SU-DHL-6 (cell line): Measurements from ENCODE around the gene SLC39A9.

Source experiments
- H2AFZ ChIP-seq: fragments of 200-600 bp; sonication (generic); 2 replicates; pipeline ENCODE4 v1.6.1; 2014; ENCODE audit warnings: low read depth, mild to moderate bottlenecking, moderate library complexity, mixed read lengths, antibody characterized with exemption, low read length; ENCODE audit not compliant: severe bottlenecking
- H3F3A ChIP-seq: fragments of 200-600 bp; shearing (Covaris generic); 2 replicates; pipeline ENCODE4 v1.6.0; 2016; ENCODE audit warnings: antibody characterized with exemption, mild to moderate bottlenecking; ENCODE audit not compliant: insufficient read depth
- H3K27ac ChIP-seq: fragments of 200-600 bp; sonication (generic); 2 replicates; pipeline ENCODE4 v1.5.1; 2016; ENCODE audit warnings: low read depth, mild to moderate bottlenecking, low read length, moderate library complexity, mixed read lengths
- H3K27me3 ChIP-seq: fragments of 200-600 bp; sonication (generic), shearing (Covaris generic); 2 replicates; pipeline ENCODE4 v1.6.0; 2014; ENCODE audit warnings: mild to moderate bottlenecking, low read length
- H3K36me3 ChIP-seq: fragments of 200-600 bp; sonication (generic); 2 replicates; pipeline ENCODE4 v1.6.1; 2014; ENCODE audit warnings: mild to moderate bottlenecking, low read length, mixed read lengths
- H3K4me2 ChIP-seq: fragments of 300-600, 200-600 bp; shearing (Covaris generic), sonication (generic); 2 replicates; pipeline ENCODE4 v1.6.0; 2014; ENCODE audit warnings: low read length, low read depth, mild to moderate bottlenecking; ENCODE audit not compliant: poor library complexity, severe bottlenecking
- H3K4me3 ChIP-seq: fragments of 200-600 bp; sonication (generic); 2 replicates; pipeline ENCODE4 v1.5.1; 2014; ENCODE audit warnings: antibody characterized with exemption, low read length, mild to moderate bottlenecking, mixed read lengths; ENCODE audit not compliant: insufficient read depth, poor library complexity, severe bottlenecking
- H3K79me2 ChIP-seq: fragments of 200-600 bp; sonication (generic); 2 replicates; pipeline ENCODE4 v1.6.1; 2014; ENCODE audit warnings: mild to moderate bottlenecking, low read length, moderate library complexity; ENCODE audit not compliant: insufficient read depth
- H3K9ac ChIP-seq: fragments of 200-600 bp; sonication (generic); 2 replicates; pipeline ENCODE4 v1.7.0; 2014; ENCODE audit warnings: mild to moderate bottlenecking, low read length
- H3K9me2 ChIP-seq: fragments of 200-600 bp; sonication (generic); replicated peaks from 2 replicates; pipeline ENCODE4 v1.6.1; 2014; ENCODE audit warnings: low read length; ENCODE audit not compliant: insufficient read depth
- H3K9me3 ChIP-seq: fragments of 200-600 bp; sonication (generic); 2 replicates; pipeline ENCODE4 v1.6.1; 2014; ENCODE audit warnings: low read length, mixed read lengths; ENCODE audit not compliant: insufficient read depth
- H4K20me1 ChIP-seq: fragments of 200-600 bp; sonication (generic); 2 replicates; pipeline ENCODE4 v1.6.1; 2014; ENCODE audit warnings: low read depth, mild to moderate bottlenecking, antibody characterized with exemption, low read length, moderate library complexity, mixed read lengths
- CTCF ChIP-seq: fragments of 200-600 bp; sonication (generic); IDR thresholded peaks from one replicate; pipeline ENCODE4 v1.5.1; 2017; ENCODE audit warnings: antibody characterized with exemption, mild to moderate bottlenecking, low read length, moderate library complexity; ENCODE audit not compliant: insufficient read depth, poor library complexity, severe bottlenecking
- EZH2phosphoT487 ChIP-seq: fragments of 200-600 bp; sonication (generic), shearing (Covaris generic); conservative IDR thresholded peaks from 2 replicates; pipeline ENCODE4 v1.6.1; 2018; ENCODE audit warnings: mild to moderate bottlenecking, antibody characterized with exemption, low read length, moderate library complexity, mixed read lengths

SLC39A9 gene

GRCh38 chr14:69479696-69480095 lies 81.2 kb downstream of the SLC39A9 start:
- Histone ChIP-seq H3K9me2 (no peaks in the 10 kb centered on the region), H3K9me3 (no peaks in the 10 kb centered on the region), H2AFZ (no peak overlapping the region), H3K4me2 (no peak overlapping the region), H3F3A (no peaks in the 10 kb centered on the region), H3K4me3 (no peak overlapping the region), H3K9ac (no peak overlapping the region), H3K27me3 (no peaks in the 10 kb centered on the region), H3K27ac (no peak overlapping the region), H3K79me2 (no peaks in the 10 kb centered on the region), H3K36me3 (no peaks in the 10 kb centered on the region), H4K20me1 (no peaks in the 10 kb centered on the region)
- TF ChIP-seq CTCF (no peak), EZH2phosphoT487 (no peak)

- Histone ChIP-seq H3K36me3 (no peaks in the 10 kb centered on the region), H3K4me2 (no peak overlapping the region), H3K27me3 (no peaks in the 10 kb centered on the region), H4K20me1 (no peaks in the 10 kb centered on the region), H3K9me3 (no peaks in the 10 kb centered on the region), H2AFZ (no peak overlapping the region), H3K4me3 (no peak overlapping the region), H3K79me2 (no peaks in the 10 kb centered on the region), H3K9ac (no peak overlapping the region), H3K9me2 (no peaks in the 10 kb centered on the region), H3F3A (no peaks in the 10 kb centered on the region), H3K27ac (no peak overlapping the region)
- TF ChIP-seq CTCF = no peak
- no peak for TF ChIP-seq EZH2phosphoT487
These were observed 81.6 kb downstream of the SLC39A9 start for GRCh38 chr14:69480136-69480535.

GRCh38 chr14:69481815-69482568 lies 83.5 kb downstream of the SLC39A9 start:
- H3F3A ChIP-seq = no peaks in the 10 kb centered on the region
- no peaks in the 10 kb centered on the region for H3K9me3 ChIP-seq
- TF ChIP-seq CTCF (no peak), EZH2phosphoT487 (no peak)
- H4K20me1 ChIP-seq = no peaks in the 10 kb centered on the region
- H2AFZ ChIP-seq = no peak overlapping the region
- no peaks in the 10 kb centered on the region for H3K36me3 ChIP-seq
- no peaks in the 10 kb centered on the region for H3K27me3 ChIP-seq
- no peak overlapping the region for H3K9ac ChIP-seq
- no peak overlapping the region for H3K4me3 ChIP-seq
- H3K4me2 ChIP-seq = no peak overlapping the region
- no peaks in the 10 kb centered on the region for H3K79me2 ChIP-seq
- H3K27ac ChIP-seq = no peak overlapping the region
- H3K9me2 ChIP-seq = no peaks in the 10 kb centered on the region
